OCI-LY3 (cell line): ENCODE results near the gene ASTN2.

ENCODE experiments used
- H2AFZ ChIP-seq: fragments of 200-600, 300-600 bp; shearing (Covaris generic); 2 replicates; pipeline ENCODE4 v1.6.0; 2014; ENCODE audit warnings: antibody characterized with exemption, low read depth, low read length
- H3K27ac ChIP-seq: fragments of 200-600, 300-600 bp; sonication (generic); 2 replicates; pipeline ENCODE4 v1.5.1; 2014; ENCODE audit warnings: mild to moderate bottlenecking, low read length, moderate library complexity, mixed read lengths
- H3K27me3 ChIP-seq: fragments of 200-600, 300-600 bp; sonication (generic); 2 replicates; pipeline ENCODE4 v1.6.1; 2014; ENCODE audit warnings: low read depth, low read length, mixed read lengths
- H3K36me3 ChIP-seq: fragments of 200-600, 300-600 bp; sonication (generic); replicated peaks from 2 replicates; pipeline ENCODE3; 2014; ENCODE audit warnings: low read depth, low read length, mixed read lengths
- H3K4me1 ChIP-seq: fragments of 300-600, 200-600 bp; sonication (generic); 2 replicates; pipeline ENCODE4 v1.6.1; 2014; ENCODE audit warnings: low read length, mixed read lengths
- H3K4me2 ChIP-seq: fragments of 200-600, 300-600 bp; sonication (generic); 2 replicates; pipeline ENCODE4 v1.6.1; 2014; ENCODE audit warnings: low read length, mixed read lengths
- H3K4me3 ChIP-seq: fragments of 300-600, 200-600 bp; sonication (generic); 2 replicates; pipeline ENCODE4 v1.5.1; 2014; ENCODE audit warnings: antibody characterized with exemption, mild to moderate bottlenecking, low read length, moderate library complexity
- H3K79me2 ChIP-seq: fragments of 300-600, 200-600 bp; shearing (Covaris generic); 2 replicates; pipeline ENCODE4 v1.6.1; 2014; ENCODE audit warnings: mild to moderate bottlenecking, low read length, mixed read lengths
- H3K9ac ChIP-seq: fragments of 300-600, 200-600 bp; shearing (Covaris generic); 2 replicates; pipeline ENCODE4 v1.6.0; 2014; ENCODE audit warnings: mild to moderate bottlenecking, low read length, moderate library complexity
- H3K9me3 ChIP-seq: fragments of 200-600, 300-600 bp; shearing (Covaris generic); 2 replicates; pipeline ENCODE4 v1.6.1; 2014; ENCODE audit warnings: low read length, mixed read lengths; ENCODE audit not compliant: insufficient read depth
- H4K20me1 ChIP-seq: fragments of 200-600, 300-600 bp; sonication (generic); 2 replicates; pipeline ENCODE4 v1.6.1; 2016; ENCODE audit warnings: low read length, mixed read lengths; ENCODE audit not compliant: insufficient read depth
- CTCF ChIP-seq: fragments of 200-600, 300-600 bp; sonication (generic); IDR thresholded peaks from 2 replicates; pipeline ENCODE4 v1.5.1; 2014; ENCODE audit warnings: antibody characterized with exemption, low read length, low read depth
- EZH2phosphoT487 ChIP-seq: fragments of 200-600 bp; shearing (Covaris generic); IDR thresholded peaks from 2 replicates; pipeline ENCODE4 v1.6.1; 2018; ENCODE audit warnings: antibody characterized with exemption, mixed run types, low read depth

Gene ASTN2

GRCh38 chr9:116797276-116797675 is 617.6 kb downstream of the ASTN2 start:
- no peaks in the 10 kb centered on the region for H3K9me3 ChIP-seq
- H3K36me3 ChIP-seq, result no peaks in the 10 kb centered on the region
- no peaks in the 10 kb centered on the region for H3K79me2 ChIP-seq
- no peaks in the 10 kb centered on the region for H4K20me1 ChIP-seq
- no peak overlapping the region for H3K9ac ChIP-seq
- H3K27me3 ChIP-seq, result 0 out of 2 replicates have a peak, but pooled peaks cover 2% of the 10 kb centered on the region
- H3K4me2 ChIP-seq, result no peak overlapping the region
- H3K4me1 ChIP-seq, result no peaks in the 10 kb centered on the region
- H3K27ac ChIP-seq, result no peak overlapping the region
- H2AFZ ChIP-seq, result no peak overlapping the region
- TF ChIP-seq EZH2phosphoT487, result no peak
- TF ChIP-seq CTCF, result no peak
- H3K4me3 ChIP-seq, result no peak overlapping the region

GRCh38 chr9:116796669-116797068 is 618.2 kb downstream of the ASTN2 start:
- Histone ChIP-seq H3K79me2 (no peaks in the 10 kb centered on the region), H3K9me3 (no peaks in the 10 kb centered on the region), H3K4me1 (no peaks in the 10 kb centered on the region), H3K4me3 (no peak overlapping the region), H3K36me3 (no peaks in the 10 kb centered on the region), H2AFZ (no peak overlapping the region), H3K27ac (no peak overlapping the region), H4K20me1 (no peaks in the 10 kb centered on the region), H3K27me3 (0 out of 2 replicates have a peak, but pooled peaks cover 2% of the 10 kb centered on the region), H3K4me2 (no peak overlapping the region), H3K9ac (no peak overlapping the region)
- TF ChIP-seq EZH2phosphoT487 (no peak), CTCF (no peak)

- TF ChIP-seq CTCF (no peak), EZH2phosphoT487 (no peak)
- H3K27ac ChIP-seq, result no peak overlapping the region
Observed at GRCh38 chr9:116795821-116796220, 619.0 kb downstream of the ASTN2 start.

GRCh38 chr9:116792271-116792670 is 622.6 kb downstream of the ASTN2 start:
- Histone ChIP-seq H3K4me1 (no peaks in the 10 kb centered on the region), H3K9ac (no peak overlapping the region), H3K36me3 (no peaks in the 10 kb centered on the region), H3K9me3 (no peaks in the 10 kb centered on the region), H3K4me3 (no peak overlapping the region), H4K20me1 (no peaks in the 10 kb centered on the region), H3K27me3 (peaks cover 3% of the 10 kb centered on the region; the same call in 1 of the 2 replicates), H3K79me2 (no peaks in the 10 kb centered on the region), H3K4me2 (no peak overlapping the region), H3K27ac (no peak overlapping the region), H2AFZ (no peak overlapping the region)
- TF ChIP-seq CTCF (no peak), EZH2phosphoT487 (no peak)

More at GRCh38 chr9:116795821-116796220, 619.0 kb downstream of the ASTN2 start:
- Histone ChIP-seq H3K4me3 (no peak overlapping the region), H3K27me3 (0 out of 2 replicates have a peak, but pooled peaks cover 2% of the 10 kb centered on the region), H4K20me1 (no peaks in the 10 kb centered on the region), H3K9me3 (no peaks in the 10 kb centered on the region), H2AFZ (no peak overlapping the region), H3K9ac (no peak overlapping the region), H3K4me1 (no peaks in the 10 kb centered on the region), H3K36me3 (no peaks in the 10 kb centered on the region), H3K4me2 (no peak overlapping the region), H3K79me2 (no peaks in the 10 kb centered on the region)
